K562 (cell line): Measurements from ENCODE around the gene DESI2. TPM values are rescaled to one million over a fixed set of nuclear protein-coding genes. Genes with fewer than 3 reads are reported as not detected.

Experiments used
- ATAC-seq: fragments of 200-7000 bp; cut with Tn5 transposase; 3 replicates; pipeline ENCODE4 v1.9.1; 2020; ENCODE audit warnings: moderate library complexity
- BruUV-seq: library from RNA; stranded (reverse); fragments of 400-500 nt; replicated peaks from 2 replicates; lab custom pipeline; 2021; lab: Mats Ljungman, UMichigan
- CTCF ChIA-PET: fragments of 300-600 bp; formaldehyde crosslinking; extraction: SDS; loops from one replicate; lab custom pipeline; 2021; ENCODE audit warnings: low intra/inter-chr PET ratio; lab: Yijun Ruan, JAX
- POLR2A ChIA-PET: fragments of 300-600, 350-650 bp; sonication (Branson Sonifier 250); formaldehyde crosslinking; extraction: SDS; loops from one replicate; lab custom pipeline; 2021; ENCODE audit warnings: antibody characterized with exemption, inconsistent platforms; lab: Yijun Ruan, JAX
- DNase-seq, 4 experiments: peaks; one replicate each; pipeline versions ENCODE4 v3.0.0 to v3.0.0-alpha.2; 2011 to 2018; ENCODE audit warnings: low spot score in 3 of 4, mixed read lengths in 3 of 4; ENCODE audit errors: extremely low read depth in 1 of 4
- FAIRE-seq: peaks from 2 replicates; lab custom pipeline; 2011; peaks lifted over from hg19 to GRCh38; lab: Jason Lieb, UNC
- H2AFZ ChIP-seq: 2 replicates; pipeline ENCODE4 v1.6.0; 2011; ENCODE audit warnings: low read depth, low read length, control low read depth, inconsistent platforms
- H3K27ac ChIP-seq: fragments of 200-600 bp; 3 replicates; pipeline ENCODE4 v1.8.0; 2011; ENCODE audit warnings: low read depth, mild to moderate bottlenecking, control low read depth, inconsistent platforms, low read length, moderate library complexity, mixed read lengths; ENCODE audit errors: extremely low read depth
- H3K27me3 ChIP-seq, 2 experiments: fragments of 300-600 bp in 1 of 2; 2 replicates in 1 of 2; 3 replicates in 1 of 2; pipeline versions ENCODE4 v1.6.0 to v1.8.0; 2011; ENCODE audit warnings: inconsistent platforms in 2 of 2, low read length in 2 of 2, mild to moderate bottlenecking in 1 of 2, mixed read lengths in 1 of 2, moderate library complexity in 1 of 2; ENCODE audit not compliant: control insufficient read depth in 2 of 2, insufficient read depth in 2 of 2
- H3K36me3 ChIP-seq: fragments of 300-600 bp; 3 replicates; pipeline ENCODE4 v1.8.0; 2011; ENCODE audit warnings: mild to moderate bottlenecking, low read length, inconsistent platforms; ENCODE audit not compliant: control insufficient read depth, insufficient read depth
- H3K4me1 ChIP-seq, 2 experiments: fragments of 200-600 bp in 1 of 2; replicated peaks in 1 of 2; 2 replicates in 1 of 2; 3 replicates in 1 of 2; pipeline versions ENCODE4 v1.5.1 to v1.8.0; 2011; ENCODE audit warnings: inconsistent platforms in 2 of 2, low read length in 2 of 2, mild to moderate bottlenecking in 1 of 2, mixed read lengths in 1 of 2, moderate library complexity in 1 of 2; ENCODE audit not compliant: control insufficient read depth in 2 of 2, insufficient read depth in 2 of 2
- H3K4me2 ChIP-seq: 2 replicates; pipeline ENCODE4 v1.6.1; 2011; ENCODE audit warnings: low read length, control low read depth, inconsistent platforms, mixed read lengths; ENCODE audit not compliant: insufficient read depth
- H3K4me3 ChIP-seq: fragments of 200-600 bp; sonication (generic), shearing (Covaris generic); 2 replicates; pipeline ENCODE4 v1.5.1; 2016; ENCODE audit warnings: control low read depth, inconsistent platforms
- H3K79me2 ChIP-seq: fragments of 200-600 bp; 3 replicates; pipeline ENCODE4 v1.8.0; 2011; ENCODE audit warnings: low read length, inconsistent platforms; ENCODE audit not compliant: control insufficient read depth, insufficient read depth
- H3K9ac ChIP-seq, 2 experiments: 2 replicates each; pipeline versions ENCODE4 v1.6.0 to v1.6.1; 2011; ENCODE audit warnings: low read depth in 2 of 2, low read length in 2 of 2, control low read depth in 1 of 2, inconsistent platforms in 1 of 2, mild to moderate bottlenecking in 1 of 2, mixed read lengths in 1 of 2; ENCODE audit not compliant: insufficient read depth in 1 of 2
- H3K9me1 ChIP-seq: one replicate; pipeline ENCODE4 v1.6.0; 2011; ENCODE audit warnings: inconsistent platforms, mild to moderate bottlenecking, low read length, moderate library complexity; ENCODE audit not compliant: control insufficient read depth, insufficient read depth
- H3K9me3 ChIP-seq: replicated peaks from 2 replicates; pipeline ENCODE4 v1.5.1; 2011; ENCODE audit warnings: low read depth, low read length, inconsistent platforms; ENCODE audit not compliant: control insufficient read depth, insufficient read depth
- H4K20me1 ChIP-seq: replicated peaks from 2 replicates; pipeline ENCODE4 v1.6.1; 2011; ENCODE audit warnings: low read length, inconsistent platforms, mixed read lengths; ENCODE audit not compliant: control insufficient read depth, insufficient read depth
- COPS2 ChIP-seq: fragments of 450-650 bp; conservative IDR thresholded peaks from 2 replicates; pipeline ENCODE4 v1.6.1; 2016; ENCODE audit warnings: mild to moderate bottlenecking, moderate library complexity
- L3MBTL2 ChIP-seq: fragments of 450-650 bp; IDR thresholded peaks from 2 replicates; pipeline ENCODE4 v1.6.1; 2016; ENCODE audit warnings: mild to moderate bottlenecking, moderate library complexity
- MGA ChIP-seq: fragments of 450-650 bp; IDR thresholded peaks from 2 replicates; pipeline ENCODE4 v1.6.1; 2016; ENCODE audit warnings: mild to moderate bottlenecking, moderate library complexity
- RBBP5 ChIP-seq: fragments of 200-600 bp; sonication (generic); IDR thresholded peaks from 2 replicates; pipeline ENCODE4 v1.6.1; 2012; ENCODE audit warnings: borderline replicate concordance, mild to moderate bottlenecking, low read length, control low read depth, inconsistent platforms; ENCODE audit not compliant: insufficient read depth, poor library complexity, severe bottlenecking
- ZBTB12 ChIP-seq: fragments of 250-450 bp; sonication (Bioruptor Pico); IDR thresholded peaks from 2 replicates; pipeline ENCODE4 v1.4.0; 2020
- ZFP36 ChIP-seq: fragments of 150-350 bp; IDR thresholded peaks from 2 replicates; pipeline ENCODE4 v1.6.1; 2018; ENCODE audit warnings: low read length, low read depth; ENCODE audit not compliant: partially characterized antibody
- ZNF274 ChIP-seq: IDR thresholded peaks from 2 replicates; pipeline ENCODE4 v1.6.1; 2011; ENCODE audit warnings: low read depth, mild to moderate bottlenecking, low read length, moderate library complexity, borderline replicate concordance
- ZNF507 ChIP-seq: conservative IDR thresholded peaks from 2 replicates; pipeline ENCODE4 v1.6.1; 2017; ENCODE audit warnings: missing genetic modification characterization, missing compliant biosample characterization
- WGBS: fragments of 100-300 bp; shearing (Covaris generic); methylation state at CpG from one replicate; pipeline ENCODE4 v1.1.6; 2016; ENCODE audit warnings: low coverage, mixed read lengths; ENCODE audit not compliant: insufficient coverage; ENCODE audit errors: missing lambda C conversion rate; 5-methylcytosine and 5-hydroxymethylcytosine counted together
- in situ Hi-C: fragments of 300-500 bp; cut with MboI; formaldehyde crosslinking; loops from 4 replicates; pipeline ENCODE4 v1.15.0; 2018; ENCODE audit warnings: inconsistent platforms, mixed read lengths
- intact Hi-C: fragments of 100-400 bp; cut with micrococcal nuclease; formaldehyde crosslinking; loops from 2 replicates; pipeline ENCODE4 v1.14.2; 2022
- polyA plus RNA-seq, 8 experiments: library from polyadenylated mRNA; depleted of rRNA in 4 of 8; stranded (reverse) in 5 of 8; unstranded in 3 of 8; fragments of >200 nt; fragmentation: Nextera tagmentation in 2 of 8; fragmentation: Illumina TruSeq in 1 of 8; extraction: Ambion mirVana in 2 of 8; extraction: Trizol in 1 of 8; gene quantifications; 2 replicates each; pipeline versions ENCODE4 v1.2.1 to v1.2.3, GENCODE V29; 2011 to 2014; ENCODE audit warnings: inconsistent platforms in 1 of 8, missing spikeins in 1 of 8
- total RNA-seq, 7 experiments: library from RNA; depleted of rRNA in 6 of 7; stranded (reverse); fragments of >200 nt in 6 of 7; fragmentation: Illumina TruSeq in 2 of 7; extraction: Trizol in 2 of 7; gene quantifications; 2 replicates each; pipeline versions ENCODE4 v1.2.1 to v1.2.3, GENCODE V29; 2011 to 2021; ENCODE audit warnings: low replicate concordance in 1 of 7

The DESI2 gene
- total and polyA plus RNA-seq, 9 of the 15 experiments (the other 6 are each of a cell fraction or from before 2014, with no cell fraction given) = 17.4 to 59.4 (median 38.4) TPM

GRCh38 chr1:244642526-244642925 is 10.4 kb upstream of the DESI2 start:
- no peak overlapping the region for H3K9ac ChIP-seq
- H3K27me3 ChIP-seq = peaks cover 49 to 52% of the 10 kb centered on the region in 2 experiments
- no peaks in the 10 kb centered on the region for H3K9me1 ChIP-seq
- peaks cover 0 to 4% of the 10 kb centered on the region in 2 experiments; a peak in 1 of 5 replicates for H3K4me1 ChIP-seq
- intact Hi-C loops = no loop called here
- no peaks in the 10 kb centered on the region for H3K79me2 ChIP-seq
- 8% methylated on average over 16 of the region's 16 CpGs for WGBS
- no peaks in the 10 kb centered on the region for H3K9me3 ChIP-seq
- no peak overlapping the region for H3K4me2 ChIP-seq
- POLR2A ChIA-PET = interaction anchor here (0.6 kb wide), 1 partner anchor 61 kb away, joined by 4 read pairs; no protein-coding TSS in a partner anchor
- no peaks in the 10 kb centered on the region for H4K20me1 ChIP-seq
- H3K27ac ChIP-seq = no peak overlapping the region
- no peaks in the 10 kb centered on the region for H3K36me3 ChIP-seq
- BruUV-seq = no TSS peak
- H3K4me3 ChIP-seq = no peak overlapping the region
- CTCF ChIA-PET = no interaction called here
- no peak overlapping the region for H2AFZ ChIP-seq
- FAIRE-seq = no peak
- DNase-seq = no peak
- ATAC-seq = peak; percentile 35; the same call in 2 of the 3 replicates
- in situ Hi-C loops = no loop called here
- TF ChIP-seq ZNF274 (no peak), RBBP5 (no peak), L3MBTL2 (peak; percentile 36; the same call in 1 of the 2 replicates), ZNF507 (tag) (no peak), ZFP36 (no peak), COPS2 (no peak), MGA (0 out of 2 replicates have a peak, but pooled peaks have one; percentile 25), ZBTB12 (CRISPR knock-in tag) (no peak)
